NCI-H748 (cell line): ENCODE data around the gene TFF3.
A peak's percentile ranks its signal among the peaks of the same experiment; 100 is the strongest.

Source experiments
- DNase-seq: peaks from one replicate; lab custom pipeline; 2025; ENCODE audit not compliant: unreplicated experiment; lab: John Stamatoyannopoulos, UW

TFF3 gene

DNA sequence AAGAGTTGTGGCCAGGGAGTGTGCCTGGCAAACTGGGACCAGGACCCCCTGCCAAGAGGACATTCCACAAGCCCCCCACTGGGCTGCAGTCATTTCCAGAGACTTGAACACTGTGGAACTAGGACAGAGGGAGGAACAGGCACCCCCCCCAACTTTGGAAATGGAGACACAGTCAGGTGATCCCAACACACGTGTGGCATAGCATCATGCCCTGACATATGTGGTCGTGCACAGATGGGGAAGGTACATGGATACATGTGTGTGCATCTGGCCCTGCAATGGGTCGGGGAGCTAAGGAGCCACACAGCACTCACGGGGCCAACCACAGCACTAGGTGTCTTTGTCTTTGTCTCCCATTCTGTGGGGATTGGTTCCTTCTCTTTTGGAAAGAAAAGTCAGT lies 6.6 kb upstream of the TFF3 start:
- no peak for DNase-seq

GRCh38 chr21:42321231-42321630 lies 6.0 kb upstream of the TFF3 start:
- no peak for DNase-seq

GRCh38 chr21:42320791-42321190 lies 5.6 kb upstream of the TFF3 start:
- DNase-seq = no peak

- no peak for DNase-seq
Measured at GRCh38 chr21:42319851-42320572, 4.8 kb upstream of the TFF3 start.

- no peak for DNase-seq
Measured at GRCh38 chr21:42319376-42319775, 4.2 kb upstream of the TFF3 start.

- peak; percentile 20 for DNase-seq
Measured at GRCh38 chr21:42317826-42318746, 2.9 kb upstream of the TFF3 start.

DNA sequence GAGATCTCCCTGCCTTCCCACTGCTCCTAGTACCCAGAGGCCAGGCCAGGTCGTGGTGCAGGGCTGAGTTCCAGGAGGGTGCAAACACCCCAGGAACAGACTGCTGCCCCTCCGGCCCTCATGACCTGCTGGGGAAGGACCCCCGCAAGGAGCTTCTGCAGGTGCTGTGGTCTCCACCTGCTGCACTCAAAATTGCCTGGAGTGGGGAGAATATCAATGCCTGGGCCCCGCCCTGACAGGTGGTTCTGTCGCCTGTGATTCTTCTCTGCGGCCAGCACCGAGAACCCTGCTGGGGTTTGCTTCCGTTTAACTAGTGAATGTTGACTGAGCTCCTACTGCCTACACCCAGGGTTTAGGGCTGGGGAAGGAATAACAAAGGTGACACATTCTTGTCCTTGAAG lies 2.1 kb upstream of the TFF3 start:
- peak; percentile 95 for DNase-seq

DNA sequence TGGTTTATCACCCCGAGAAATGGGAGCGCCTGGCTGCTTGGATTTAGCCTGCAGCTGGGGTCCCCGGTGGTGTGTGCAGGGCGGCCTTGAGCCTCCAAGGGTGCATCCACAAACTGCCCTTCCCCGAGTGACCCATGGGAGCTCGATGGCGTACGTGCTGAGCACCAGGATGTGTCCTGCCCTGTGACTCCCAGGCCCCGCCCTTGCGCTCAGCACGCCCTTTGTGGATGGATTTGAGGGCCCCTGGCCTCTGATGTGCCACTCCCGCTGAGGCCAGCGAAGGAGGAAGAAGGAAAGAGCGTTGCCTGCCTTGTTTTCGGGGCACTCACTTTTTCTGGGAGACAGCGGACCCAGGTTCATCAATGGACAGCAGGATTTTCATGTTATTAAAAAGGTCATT lies 1.7 kb upstream of the TFF3 start:
- peak; percentile 76 for DNase-seq

GRCh38 chr21:42314616-42315295 lies 453 bp downstream of the TFF3 start:
- peak; percentile 12 for DNase-seq

GRCh38 chr21:42313501-42313969 lies 1.7 kb downstream of the TFF3 start:
- DNase-seq = peak; percentile 93

DNA sequence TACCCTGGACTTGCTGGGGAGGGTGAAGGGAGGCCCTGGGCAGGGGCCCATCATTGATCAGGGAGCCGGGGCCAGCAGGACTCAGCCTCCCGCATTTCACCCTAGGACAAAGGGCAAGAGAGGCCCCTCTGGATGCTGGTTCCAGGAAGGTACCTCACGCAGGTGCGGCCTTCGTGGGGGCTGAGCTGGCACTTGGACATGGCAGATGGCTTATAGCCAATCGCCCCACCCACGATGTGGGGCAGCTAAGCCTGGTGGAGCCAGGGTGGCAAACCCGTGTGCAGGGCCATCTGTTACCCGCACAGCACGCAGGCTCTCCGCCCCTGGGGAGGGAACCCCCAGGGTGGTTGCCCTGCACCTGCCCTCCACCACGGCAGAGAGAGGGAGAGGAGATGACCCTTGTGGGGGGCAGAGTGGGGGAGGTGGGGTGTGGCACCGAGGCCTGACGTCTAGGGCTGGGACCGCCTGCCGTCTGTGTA lies 2.5 kb downstream of the TFF3 start:
- peak; percentile 61 for DNase-seq

DNA sequence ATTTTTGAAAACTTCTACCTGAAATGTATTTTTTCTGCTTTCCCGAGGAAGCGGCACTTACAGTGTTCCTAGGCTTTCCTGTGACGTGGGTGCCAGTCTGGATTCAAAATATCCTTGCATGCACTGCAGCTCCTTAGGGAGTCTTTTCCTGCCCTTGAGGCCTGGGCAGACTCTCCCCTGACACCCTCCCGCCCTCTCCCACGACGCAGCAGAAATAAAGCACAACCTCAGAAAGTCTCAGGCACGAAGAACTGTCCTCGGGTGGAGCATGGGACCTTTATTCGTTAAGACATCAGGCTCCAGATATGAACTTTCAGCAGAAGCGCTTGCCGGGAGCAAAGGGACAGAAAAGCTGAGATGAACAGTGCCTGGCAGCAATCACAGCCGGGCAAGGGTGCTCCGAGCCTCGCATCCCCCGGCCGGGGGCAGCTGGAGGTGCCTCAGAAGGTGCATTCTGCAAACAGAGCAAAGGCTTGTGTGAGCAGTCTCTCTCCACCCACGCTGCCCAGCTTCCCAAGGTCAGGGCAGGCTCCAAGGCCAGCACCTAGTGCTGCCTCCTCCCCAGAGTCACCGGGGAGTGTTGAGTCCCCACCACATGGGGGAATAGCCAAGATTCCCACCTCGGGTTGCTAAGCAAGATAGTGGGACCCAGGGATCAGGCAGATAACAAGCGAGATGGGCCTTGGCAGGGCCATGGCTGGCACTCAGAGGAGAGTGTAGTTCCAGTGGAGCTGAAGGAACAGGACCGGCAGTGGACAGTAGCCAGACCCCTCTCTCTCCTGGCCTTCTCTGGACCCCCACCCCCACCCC lies 3.2 kb downstream of the TFF3 start:
- peak; percentile 14 for DNase-seq

GRCh38 chr21:42311160-42311559 lies 4.0 kb downstream of the TFF3 start:
- no peak for DNase-seq

GRCh38 chr21:42310411-42311001 lies 4.7 kb downstream of the TFF3 start:
- DNase-seq = no peak

DNA sequence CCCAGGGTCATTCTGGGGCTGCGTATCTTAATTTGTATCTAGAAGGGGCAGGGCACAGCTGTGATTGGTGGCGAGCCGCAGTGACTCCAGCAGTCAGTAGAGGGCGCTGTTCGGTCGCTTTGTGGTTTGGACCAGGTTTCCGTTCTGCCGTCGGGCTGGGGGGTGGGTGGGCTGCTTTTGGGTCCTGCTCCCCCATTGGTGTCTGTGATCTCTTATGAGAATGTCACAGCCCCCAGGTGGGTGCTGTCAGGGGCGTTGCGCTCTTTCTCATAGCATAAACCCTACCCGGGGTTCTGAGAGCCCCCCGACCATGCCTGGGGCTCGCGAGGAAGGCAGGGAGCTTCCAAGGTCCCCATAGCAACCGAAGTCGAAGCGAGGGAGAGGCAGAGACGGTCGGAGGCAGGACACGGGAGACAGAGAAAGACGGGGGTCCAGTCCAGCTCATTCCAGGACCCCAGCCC lies 5.4 kb downstream of the TFF3 start:
- peak; percentile 79 for DNase-seq

GRCh38 chr21:42308914-42309752 lies 6.1 kb downstream of the TFF3 start:
- no peak for DNase-seq

- no peak for DNase-seq
Measured at GRCh38 chr21:42308161-42308913, 6.9 kb downstream of the TFF3 start.

DNA sequence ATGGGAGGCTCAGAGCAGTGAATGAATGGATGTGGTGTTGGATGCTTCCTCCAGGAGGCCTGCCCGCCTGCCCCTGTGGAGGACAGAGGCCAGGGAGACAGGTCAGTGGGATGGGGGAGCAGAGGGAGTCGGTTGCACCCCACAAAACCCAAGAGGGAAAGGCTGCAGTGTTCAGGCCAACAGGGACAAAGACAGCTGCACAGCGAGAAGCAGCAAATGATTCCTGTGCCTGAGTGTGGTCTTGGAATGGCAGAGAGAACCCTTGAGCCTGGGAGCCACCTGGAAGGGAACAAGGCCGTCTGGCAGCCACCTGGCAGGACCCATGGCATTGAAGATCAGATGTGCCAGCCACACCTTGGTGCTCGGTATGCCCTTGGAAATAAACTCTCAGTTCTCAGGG lies 8.1 kb downstream of the TFF3 start:
- DNase-seq = no peak
